Nephron progenitor cell (in vitro differentiated cells): ENCODE data around the gene PCDHGA11.
"Not testable (repeated sequence)": the region's sequence is repeated elsewhere in the genome, so short reads cannot be mapped to it uniquely, and the experiment has no call there.

ENCODE experiments used
- DNase-seq: peaks from one replicate; pipeline ENCODE4 v3.0.0; 2021
- H3K27ac Mint-ChIP-seq: 2 replicates; pipeline ENCODE4 v1.8.0; 2021; ENCODE audit warnings: mild to moderate bottlenecking, moderate library complexity, mixed read lengths
- H3K27me3 Mint-ChIP-seq: 2 replicates; pipeline ENCODE4 v1.8.0; 2021; ENCODE audit warnings: mild to moderate bottlenecking, low read depth, mixed read lengths; ENCODE audit not compliant: poor library complexity
- H3K36me3 Mint-ChIP-seq: 2 replicates; pipeline ENCODE4 v1.8.0; 2021; ENCODE audit warnings: low read depth, mixed read lengths
- H3K4me1 Mint-ChIP-seq: 2 replicates; pipeline ENCODE4 v1.8.0; 2021; ENCODE audit warnings: mixed read lengths
- H3K4me3 Mint-ChIP-seq: 2 replicates; pipeline ENCODE4 v1.8.0; 2021; ENCODE audit warnings: mild to moderate bottlenecking, moderate library complexity, mixed read lengths
- H3K9me3 Mint-ChIP-seq: 2 replicates; pipeline ENCODE4 v1.8.0; 2021; ENCODE audit warnings: mild to moderate bottlenecking, moderate library complexity, mixed read lengths
- TF ChIP-seq, protein P1 (sequence below): fragments of 200-600 bp; sonication (generic); IDR thresholded peaks from 2 replicates; pipeline ENCODE4 v1.5.0; 2021; ENCODE audit warnings: antibody characterized with exemption

PCDHGA11 gene

DNA sequence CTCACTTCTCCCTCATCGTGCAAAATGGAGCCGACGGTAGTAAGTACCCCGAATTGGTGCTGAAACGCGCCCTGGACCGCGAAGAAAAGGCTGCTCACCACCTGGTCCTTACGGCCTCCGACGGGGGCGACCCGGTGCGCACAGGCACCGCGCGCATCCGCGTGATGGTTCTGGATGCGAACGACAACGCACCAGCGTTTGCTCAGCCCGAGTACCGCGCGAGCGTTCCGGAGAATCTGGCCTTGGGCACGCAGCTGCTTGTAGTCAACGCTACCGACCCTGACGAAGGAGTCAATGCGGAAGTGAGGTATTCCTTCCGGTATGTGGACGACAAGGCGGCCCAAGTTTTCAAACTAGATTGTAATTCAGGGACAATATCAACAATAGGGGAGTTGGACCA is 10.4 kb downstream of the PCDHGA11 start:
- peaks cover 100% of the 10 kb centered on the region for H3K9me3 Mint-ChIP-seq
- H3K27ac Mint-ChIP-seq, result no peak overlapping the region
- peaks cover 99% of the 10 kb centered on the region for H3K36me3 Mint-ChIP-seq
- H3K4me3 Mint-ChIP-seq, result no peak overlapping the region
- TF ChIP-seq, protein P1, sequence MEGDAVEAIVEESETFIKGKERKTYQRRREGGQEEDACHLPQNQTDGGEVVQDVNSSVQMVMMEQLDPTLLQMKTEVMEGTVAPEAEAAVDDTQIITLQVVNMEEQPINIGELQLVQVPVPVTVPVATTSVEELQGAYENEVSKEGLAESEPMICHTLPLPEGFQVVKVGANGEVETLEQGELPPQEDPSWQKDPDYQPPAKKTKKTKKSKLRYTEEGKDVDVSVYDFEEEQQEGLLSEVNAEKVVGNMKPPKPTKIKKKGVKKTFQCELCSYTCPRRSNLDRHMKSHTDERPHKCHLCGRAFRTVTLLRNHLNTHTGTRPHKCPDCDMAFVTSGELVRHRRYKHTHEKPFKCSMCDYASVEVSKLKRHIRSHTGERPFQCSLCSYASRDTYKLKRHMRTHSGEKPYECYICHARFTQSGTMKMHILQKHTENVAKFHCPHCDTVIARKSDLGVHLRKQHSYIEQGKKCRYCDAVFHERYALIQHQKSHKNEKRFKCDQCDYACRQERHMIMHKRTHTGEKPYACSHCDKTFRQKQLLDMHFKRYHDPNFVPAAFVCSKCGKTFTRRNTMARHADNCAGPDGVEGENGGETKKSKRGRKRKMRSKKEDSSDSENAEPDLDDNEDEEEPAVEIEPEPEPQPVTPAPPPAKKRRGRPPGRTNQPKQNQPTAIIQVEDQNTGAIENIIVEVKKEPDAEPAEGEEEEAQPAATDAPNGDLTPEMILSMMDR, result no peak
- no peak for DNase-seq
- H3K4me1 Mint-ChIP-seq, result no peaks in the 10 kb centered on the region
- H3K27me3 Mint-ChIP-seq, result no peaks in the 10 kb centered on the region

DNA sequence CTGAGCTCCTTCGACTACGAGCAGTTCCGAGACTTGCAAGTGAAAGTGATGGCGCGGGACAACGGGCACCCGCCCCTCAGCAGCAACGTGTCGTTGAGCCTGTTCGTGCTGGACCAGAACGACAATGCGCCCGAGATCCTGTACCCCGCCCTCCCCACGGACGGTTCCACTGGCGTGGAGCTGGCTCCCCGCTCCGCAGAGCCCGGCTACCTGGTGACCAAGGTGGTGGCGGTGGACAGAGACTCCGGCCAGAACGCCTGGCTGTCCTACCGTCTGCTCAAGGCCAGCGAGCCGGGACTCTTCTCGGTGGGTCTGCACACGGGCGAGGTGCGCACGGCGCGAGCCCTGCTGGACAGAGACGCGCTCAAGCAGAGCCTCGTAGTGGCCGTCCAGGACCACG is 11.5 kb downstream of the PCDHGA11 start:
- Mint-ChIP-seq H3K9me3 (peaks cover 100% of the 10 kb centered on the region), H3K36me3 (peaks cover 99% of the 10 kb centered on the region)
- not testable (repeated sequence) for H3K4me3 Mint-ChIP-seq, DNase-seq, H3K27me3 Mint-ChIP-seq, H3K27ac Mint-ChIP-seq, H3K4me1 Mint-ChIP-seq

GRCh38 chr5:141432726-141433125 is 11.9 kb downstream of the PCDHGA11 start:
- H3K27me3 Mint-ChIP-seq, H3K4me3 Mint-ChIP-seq: not testable (repeated sequence)
- peaks cover 100% of the 10 kb centered on the region for H3K9me3 Mint-ChIP-seq

GRCh38 chr5:141434006-141434405 is 13.2 kb downstream of the PCDHGA11 start:
- H3K4me3 Mint-ChIP-seq, result no peak overlapping the region
- H3K36me3 Mint-ChIP-seq, result peaks cover 94% of the 10 kb centered on the region
- peaks cover 95% of the 10 kb centered on the region for H3K9me3 Mint-ChIP-seq
- TF ChIP-seq, protein P1, result no peak
- DNase-seq, result no peak
- no peak overlapping the region for H3K27ac Mint-ChIP-seq
- no peaks in the 10 kb centered on the region for H3K27me3 Mint-ChIP-seq
- H3K4me1 Mint-ChIP-seq, result no peaks in the 10 kb centered on the region

More at GRCh38 chr5:141432726-141433125, 11.9 kb downstream of the PCDHGA11 start:
- H3K4me1 Mint-ChIP-seq, DNase-seq, H3K27ac Mint-ChIP-seq: not testable (repeated sequence)
- peaks cover 99% of the 10 kb centered on the region for H3K36me3 Mint-ChIP-seq

GRCh38 chr5:141437221-141437620 is 16.4 kb downstream of the PCDHGA11 start:
- Mint-ChIP-seq H3K9me3 (peaks cover 93% of the 10 kb centered on the region), H3K4me1 (no peaks in the 10 kb centered on the region), H3K4me3 (no peak overlapping the region), H3K36me3 (peaks cover 93% of the 10 kb centered on the region), H3K27me3 (no peaks in the 10 kb centered on the region), H3K27ac (no peak overlapping the region)
- TF ChIP-seq, protein P1, result no peak
- no peak for DNase-seq

DNA sequence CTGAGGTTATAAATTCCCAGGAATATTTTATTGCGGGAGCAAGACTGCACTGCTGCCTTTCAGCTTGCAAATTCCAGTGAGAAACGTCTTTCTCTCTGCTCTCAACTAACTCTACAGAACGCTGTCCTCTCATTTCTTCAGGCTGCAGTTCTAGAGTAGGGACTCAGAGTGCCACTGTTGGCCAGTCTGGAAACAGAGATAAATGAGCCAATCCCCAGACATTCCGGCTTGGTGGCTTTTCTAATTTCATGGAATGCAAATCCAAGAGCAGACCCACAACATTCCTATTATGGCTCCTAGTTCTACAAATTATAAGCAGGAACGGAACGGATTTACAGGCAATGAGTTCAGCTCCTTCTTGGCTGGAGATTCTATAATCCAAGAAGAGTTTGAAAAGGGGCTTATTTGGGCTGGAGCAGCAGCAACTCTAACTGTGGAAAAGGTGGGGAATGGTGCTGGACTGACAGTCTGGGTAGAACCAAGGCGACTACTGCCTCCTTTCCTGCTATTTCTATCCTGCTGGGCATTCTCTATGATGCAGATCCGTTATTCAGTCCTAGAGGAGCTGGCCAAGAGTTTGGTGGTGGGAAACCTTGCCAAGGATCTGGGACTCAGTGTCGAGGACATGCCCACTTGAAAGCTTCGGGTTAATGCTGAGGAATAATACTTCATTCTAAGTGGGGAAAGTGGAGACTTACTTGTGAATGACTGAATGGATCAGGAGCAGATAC is 18.7 kb downstream of the PCDHGA11 start:
- Mint-ChIP-seq H3K36me3 (peaks cover 92% of the 10 kb centered on the region), H3K9me3 (peaks cover 90% of the 10 kb centered on the region), H3K27me3 (no peaks in the 10 kb centered on the region), H3K4me3 (no peak overlapping the region), H3K4me1 (no peaks in the 10 kb centered on the region), H3K27ac (no peak overlapping the region)
- DNase-seq, result no peak
- TF ChIP-seq, protein P1, result no peak

DNA sequence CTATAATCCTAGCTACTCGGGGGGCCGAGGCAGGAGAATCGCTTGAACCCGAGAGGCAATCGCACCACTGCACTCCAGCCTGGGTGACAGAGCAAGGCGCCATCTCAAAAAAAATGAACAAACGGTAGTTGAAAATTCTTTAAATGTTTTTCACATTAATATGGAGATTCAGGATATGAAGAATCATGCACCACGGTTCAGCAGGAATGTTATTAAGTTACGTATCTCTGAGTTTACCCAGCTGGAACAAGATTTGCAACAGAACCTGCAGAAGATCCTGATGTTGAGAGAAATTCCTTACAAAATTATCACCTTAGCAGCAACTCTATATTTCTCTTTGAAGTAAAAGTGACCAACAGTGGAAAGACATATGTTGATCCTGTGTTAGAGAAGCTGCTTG is 19.5 kb downstream of the PCDHGA11 start:
- no peaks in the 10 kb centered on the region for H3K27me3 Mint-ChIP-seq
- TF ChIP-seq, protein P1, result no peak
- H3K4me1 Mint-ChIP-seq, result no peaks in the 10 kb centered on the region
- peaks cover 89% of the 10 kb centered on the region for H3K9me3 Mint-ChIP-seq
- no peak for DNase-seq
- H3K36me3 Mint-ChIP-seq, result peaks cover 92% of the 10 kb centered on the region
- no peak overlapping the region for H3K27ac Mint-ChIP-seq
- H3K4me3 Mint-ChIP-seq, result no peak overlapping the region
